Peyer's patch (tissue), 4 donors: ENCODE measurements around the gene COL23A1.

Source experiments
- POLR2A ChIP-seq, 2 donors: fragments of 450-650 bp; IDR thresholded peaks; one replicate each; pipeline ENCODE4 v1.5.1; 2017; ENCODE audit warnings: antibody characterized with exemption in 2 of 2, mild to moderate bottlenecking in 2 of 2, moderate library complexity in 2 of 2
- TF ChIP-seq, protein P1 (sequence below), 6 experiments: fragments of 450-650 bp in 4 of 6; fragments of 200-600 bp in 2 of 6; sonication (generic) in 1 of 6; IDR thresholded peaks; one replicate each; pipeline ENCODE4 v1.5.1; 2017 to 2019; ENCODE audit warnings: antibody characterized with exemption in 6 of 6, mild to moderate bottlenecking in 3 of 6, moderate library complexity in 1 of 6

DNA sequence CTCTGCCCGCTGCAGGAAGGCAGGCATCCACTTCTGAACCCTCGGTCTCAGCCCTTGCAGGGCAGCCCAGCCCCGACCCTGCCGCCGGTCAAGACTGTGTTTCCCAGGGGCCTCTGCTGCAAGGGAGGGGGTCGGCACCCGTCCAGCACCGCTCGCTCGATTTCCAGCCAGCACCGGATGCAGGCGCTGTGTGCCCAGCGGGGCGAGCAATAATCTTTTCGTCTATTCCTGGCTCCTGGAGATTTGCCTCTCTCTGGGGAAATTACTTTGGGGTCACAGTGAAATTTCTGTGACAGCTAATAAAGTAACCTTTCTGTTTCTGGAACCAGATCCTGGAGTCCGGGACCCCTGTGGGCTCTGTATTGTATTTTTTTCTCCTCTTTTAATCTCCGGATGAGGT lies 155.3 kb downstream of the COL23A1 start:
- TF ChIP-seq POLR2A (IDR thresholded peaks at IDR 0.05), result no peak
- TF ChIP-seq, protein P1, sequence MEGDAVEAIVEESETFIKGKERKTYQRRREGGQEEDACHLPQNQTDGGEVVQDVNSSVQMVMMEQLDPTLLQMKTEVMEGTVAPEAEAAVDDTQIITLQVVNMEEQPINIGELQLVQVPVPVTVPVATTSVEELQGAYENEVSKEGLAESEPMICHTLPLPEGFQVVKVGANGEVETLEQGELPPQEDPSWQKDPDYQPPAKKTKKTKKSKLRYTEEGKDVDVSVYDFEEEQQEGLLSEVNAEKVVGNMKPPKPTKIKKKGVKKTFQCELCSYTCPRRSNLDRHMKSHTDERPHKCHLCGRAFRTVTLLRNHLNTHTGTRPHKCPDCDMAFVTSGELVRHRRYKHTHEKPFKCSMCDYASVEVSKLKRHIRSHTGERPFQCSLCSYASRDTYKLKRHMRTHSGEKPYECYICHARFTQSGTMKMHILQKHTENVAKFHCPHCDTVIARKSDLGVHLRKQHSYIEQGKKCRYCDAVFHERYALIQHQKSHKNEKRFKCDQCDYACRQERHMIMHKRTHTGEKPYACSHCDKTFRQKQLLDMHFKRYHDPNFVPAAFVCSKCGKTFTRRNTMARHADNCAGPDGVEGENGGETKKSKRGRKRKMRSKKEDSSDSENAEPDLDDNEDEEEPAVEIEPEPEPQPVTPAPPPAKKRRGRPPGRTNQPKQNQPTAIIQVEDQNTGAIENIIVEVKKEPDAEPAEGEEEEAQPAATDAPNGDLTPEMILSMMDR (IDR thresholded peaks at IDR 0.05), result no peak
